ENCODE measurements around the gene RABGAP1. TPM values are rescaled to one million over a fixed set of nuclear protein-coding genes. Genes with fewer than 3 reads are reported as not detected.

RABGAP1 gene
- total and polyA plus RNA-seq, 9 donors = 27.1 to 64.8 (median 59.0) TPM

- H3K27me3 ChIP-seq = no peaks in the 10 kb centered on the region
- H3K27ac ChIP-seq = peak overlapping the region; percentile 11 to 65
- H3K36me3 ChIP-seq = no peaks in the 10 kb centered on the region
- peak overlapping the region; percentile 90 for H3K4me3 ChIP-seq
- H3K9me3 ChIP-seq = no peaks in the 10 kb centered on the region
- WGBS, 3 donors = 16 to 23% (median 17%) methylated on average over 10 of the region's 10 CpGs
- H3K4me1 ChIP-seq (ENCODE audit: insufficient read depth) = peaks cover 7% of the 10 kb centered on the region
- no peak for DNase-seq
- intact Hi-C loops (cut with DNase I) = no loop called here
- TF ChIP-seq POLR2A (IDR thresholded peaks at IDR 0.05) = no peak
- no peak for TF ChIP-seq EP300 (IDR thresholded peaks at IDR 0.05)
- no peak for TF ChIP-seq CTCF (IDR thresholded peaks at IDR 0.05)
Measured at GRCh38 chr9:122930541-122931225, 10.1 kb upstream of the RABGAP1 start.

GRCh38 chr9:122931226-122932121, 9.3 kb upstream of the RABGAP1 start, which contains the start of gene ZBTB26:
Gene ZBTB26, minus strand, starts transcription at chr9:122931512. Its CDS starts 11,578 bp downstream, at chr9:122919934.
- peak within 1 kb of the TSS; percentile 11 to 65 for H3K27ac ChIP-seq
- no peaks in the 10 kb centered on the region for H3K27me3 ChIP-seq
- peak within 1 kb of the TSS; percentile 90 for H3K4me3 ChIP-seq
- H3K4me1 ChIP-seq (ENCODE audit: insufficient read depth) = peaks cover 7% of the 10 kb centered on the region
- H3K9me3 ChIP-seq = no peaks in the 10 kb centered on the region
- peak; percentile 91 to 94 (median 92) for DNase-seq
- H3K36me3 ChIP-seq = no peaks in the 10 kb centered on the region
- 0 to 1% (median 0%) methylated on average over 43 to 51 of the region's 51 CpGs for WGBS, 3 donors
- peak; percentile 60 for TF ChIP-seq POLR2A (IDR thresholded peaks at IDR 0.05)
- no peak for TF ChIP-seq CTCF (IDR thresholded peaks at IDR 0.05)
- peak; percentile 23 for TF ChIP-seq EP300 (IDR thresholded peaks at IDR 0.05)
- intact Hi-C loops (cut with DNase I) = no loop called here

GRCh38 chr9:122936464-122936863, 4.4 kb upstream of the RABGAP1 start:
- Histone ChIP-seq H3K4me1 (ENCODE audit: insufficient read depth) (peaks cover 4% of the 10 kb centered on the region), H3K27me3 (no peaks in the 10 kb centered on the region), H3K9me3 (no peaks in the 10 kb centered on the region), H3K27ac (no peak overlapping the region), H3K36me3 (no peaks in the 10 kb centered on the region), H3K4me3 (no peak overlapping the region)
- intact Hi-C loops (cut with DNase I) = no loop called here
- TF ChIP-seq CTCF (IDR thresholded peaks at IDR 0.05) (no peak), EP300 (IDR thresholded peaks at IDR 0.05) (no peak), POLR2A (IDR thresholded peaks at IDR 0.05) (no peak)
- 91 to 94% (median 93%) methylated on average over 5 of the region's 5 CpGs for WGBS, 3 donors
- DNase-seq = no peak

- no peak overlapping the region for H3K4me3 ChIP-seq
- intact Hi-C loops (cut with DNase I) = no loop called here
- WGBS, 3 donors = 65 to 75% (median 67%) methylated on average over 1 of the region's 1 CpG
Measured at GRCh38 chr9:122936883-122937282, 3.9 kb upstream of the RABGAP1 start.

More at GRCh38 chr9:122936883-122937282, 3.9 kb upstream of the RABGAP1 start:
- no peaks in the 10 kb centered on the region for H3K9me3 ChIP-seq
- H3K27ac ChIP-seq = no peak overlapping the region
- DNase-seq = no peak
- H3K27me3 ChIP-seq = no peaks in the 10 kb centered on the region
- no peaks in the 10 kb centered on the region for H3K36me3 ChIP-seq
- TF ChIP-seq CTCF (IDR thresholded peaks at IDR 0.05) (no peak), EP300 (IDR thresholded peaks at IDR 0.05) (no peak), POLR2A (IDR thresholded peaks at IDR 0.05) (no peak)
- peaks cover 4% of the 10 kb centered on the region for H3K4me1 ChIP-seq (ENCODE audit: insufficient read depth)
